NCI-H128 (cell line): ENCODE results near the gene TFR2.
"Not testable (repeated sequence)": the region's sequence is repeated elsewhere in the genome, so short reads cannot be mapped to it uniquely, and the experiment has no call there.

Experiments used
- DNase-seq: peaks from one replicate; lab custom pipeline; 2025; ENCODE audit not compliant: unreplicated experiment; lab: John Stamatoyannopoulos, UW

TFR2 gene

GRCh38 chr7:100678291-100678984 lies 37.1 kb upstream of the TFR2 start:
- DNase-seq: no peak

DNA sequence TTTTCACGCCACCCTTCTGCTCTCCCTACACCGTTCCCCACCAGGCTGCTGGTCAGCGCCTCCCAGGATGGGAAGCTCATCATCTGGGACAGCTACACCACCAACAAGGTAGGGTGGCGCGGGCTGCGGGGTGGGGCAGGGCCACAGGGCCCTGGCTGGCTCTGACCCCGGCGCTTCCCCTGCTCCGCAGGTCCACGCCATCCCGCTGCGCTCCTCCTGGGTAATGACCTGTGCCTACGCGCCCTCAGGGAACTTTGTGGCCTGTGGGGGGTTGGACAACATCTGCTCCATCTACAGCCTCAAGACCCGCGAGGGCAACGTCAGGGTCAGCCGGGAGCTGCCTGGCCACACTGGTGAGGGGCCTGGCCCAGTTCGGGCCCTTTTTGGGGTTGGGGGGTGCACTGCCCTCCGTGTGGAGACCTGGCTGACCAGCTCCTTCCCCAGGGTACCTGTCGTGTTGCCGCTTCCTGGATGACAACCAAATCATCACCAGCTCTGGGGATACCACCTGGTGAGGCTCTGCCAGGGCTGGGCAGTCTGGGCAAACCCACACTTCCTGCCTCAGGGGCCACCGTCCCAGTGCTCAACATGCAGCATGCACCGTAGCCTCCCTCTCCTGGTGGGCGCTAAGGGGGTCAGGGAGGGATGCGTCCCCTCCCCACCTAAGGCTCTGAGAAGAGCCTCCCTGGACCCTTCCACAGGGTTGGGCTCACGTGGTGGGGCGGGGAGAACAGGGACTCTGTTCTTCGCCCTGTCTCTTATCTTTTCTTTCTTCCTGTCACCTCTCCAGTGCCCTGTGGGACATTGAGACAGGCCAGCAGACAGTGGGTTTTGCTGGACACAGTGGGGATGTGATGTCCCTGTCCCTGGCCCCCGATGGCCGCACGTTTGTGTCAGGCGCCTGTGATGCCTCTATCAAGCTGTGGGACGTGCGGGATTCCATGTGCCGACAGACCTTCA lies 36.2 kb upstream of the TFR2 start:
- no peak for DNase-seq

GRCh38 chr7:100676501-100677306 lies 35.4 kb upstream of the TFR2 start:
- DNase-seq: no peak

GRCh38 chr7:100675581-100676350 lies 34.4 kb upstream of the TFR2 start:
- peak; percentile 60 for DNase-seq

GRCh38 chr7:100675105-100675451 lies 33.7 kb upstream of the TFR2 start:
- no peak for DNase-seq

DNA sequence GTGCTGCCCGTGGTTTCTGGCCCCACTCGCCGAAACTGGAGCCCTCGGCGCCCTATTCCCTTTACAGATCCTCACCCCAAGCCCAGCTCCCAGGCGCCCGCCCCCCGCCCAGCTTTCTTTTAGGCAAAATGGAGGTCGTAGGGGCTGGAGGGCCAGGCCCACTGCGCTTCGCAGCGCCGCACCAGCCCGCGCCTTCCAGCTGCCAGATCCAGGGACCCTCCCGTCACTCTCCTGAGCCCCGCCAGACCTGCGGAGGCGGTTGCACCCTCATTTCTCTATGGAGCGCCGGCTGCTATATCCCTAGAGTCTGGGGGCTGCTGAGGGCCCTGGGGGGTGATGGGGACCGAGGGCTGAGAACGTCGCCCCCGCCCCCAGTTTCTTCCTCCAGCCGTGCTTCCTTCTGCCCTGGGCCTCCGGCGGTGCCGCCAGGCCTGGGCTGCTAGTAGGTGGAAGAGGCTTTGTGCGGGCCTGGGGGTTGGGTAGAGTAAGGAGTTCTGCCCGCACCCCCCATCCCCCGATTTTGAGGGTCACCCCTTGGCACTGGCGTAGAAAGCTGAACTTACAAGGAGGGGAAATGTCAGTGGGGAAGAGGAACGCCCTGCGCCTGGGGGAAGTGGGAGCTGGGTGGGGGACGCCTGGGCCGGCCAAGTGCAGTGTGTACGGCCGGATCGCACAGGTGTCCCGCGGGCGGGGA lies 33.2 kb upstream of the TFR2 start:
- no peak for DNase-seq

DNA sequence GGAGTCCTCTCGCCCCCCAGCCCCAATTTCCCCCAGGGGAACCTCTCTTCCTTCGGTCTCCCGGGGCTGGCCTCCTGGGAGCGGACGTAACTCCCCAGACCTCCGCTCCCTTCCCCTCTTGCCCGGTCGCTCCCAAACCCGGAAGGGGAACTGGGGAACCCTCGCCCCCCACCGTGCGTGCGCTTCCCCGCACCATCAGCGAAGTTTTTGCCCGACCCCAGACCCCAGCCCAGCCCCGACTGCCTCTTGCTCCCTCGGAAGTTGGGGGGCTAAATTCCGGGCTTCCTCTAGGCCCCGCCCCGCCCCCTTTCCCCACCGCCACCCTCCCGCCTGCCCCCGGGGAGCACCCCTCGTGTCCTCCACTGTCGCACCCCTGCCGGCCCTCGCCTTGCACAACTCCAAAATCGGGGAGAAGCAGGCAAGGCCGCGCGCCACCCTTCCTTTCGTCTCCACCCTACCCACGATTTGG lies 32.6 kb upstream of the TFR2 start:
- no peak for DNase-seq

- peak; percentile 97 for DNase-seq
These were observed 32.1 kb upstream of the TFR2 start, which contains the start of gene GNB2 for GRCh38 chr7:100673302-100673941. Gene GNB2 (plus strand): TSS chr7:100673740. CDS start chr7:100676266, 2,526 bp downstream.

DNA sequence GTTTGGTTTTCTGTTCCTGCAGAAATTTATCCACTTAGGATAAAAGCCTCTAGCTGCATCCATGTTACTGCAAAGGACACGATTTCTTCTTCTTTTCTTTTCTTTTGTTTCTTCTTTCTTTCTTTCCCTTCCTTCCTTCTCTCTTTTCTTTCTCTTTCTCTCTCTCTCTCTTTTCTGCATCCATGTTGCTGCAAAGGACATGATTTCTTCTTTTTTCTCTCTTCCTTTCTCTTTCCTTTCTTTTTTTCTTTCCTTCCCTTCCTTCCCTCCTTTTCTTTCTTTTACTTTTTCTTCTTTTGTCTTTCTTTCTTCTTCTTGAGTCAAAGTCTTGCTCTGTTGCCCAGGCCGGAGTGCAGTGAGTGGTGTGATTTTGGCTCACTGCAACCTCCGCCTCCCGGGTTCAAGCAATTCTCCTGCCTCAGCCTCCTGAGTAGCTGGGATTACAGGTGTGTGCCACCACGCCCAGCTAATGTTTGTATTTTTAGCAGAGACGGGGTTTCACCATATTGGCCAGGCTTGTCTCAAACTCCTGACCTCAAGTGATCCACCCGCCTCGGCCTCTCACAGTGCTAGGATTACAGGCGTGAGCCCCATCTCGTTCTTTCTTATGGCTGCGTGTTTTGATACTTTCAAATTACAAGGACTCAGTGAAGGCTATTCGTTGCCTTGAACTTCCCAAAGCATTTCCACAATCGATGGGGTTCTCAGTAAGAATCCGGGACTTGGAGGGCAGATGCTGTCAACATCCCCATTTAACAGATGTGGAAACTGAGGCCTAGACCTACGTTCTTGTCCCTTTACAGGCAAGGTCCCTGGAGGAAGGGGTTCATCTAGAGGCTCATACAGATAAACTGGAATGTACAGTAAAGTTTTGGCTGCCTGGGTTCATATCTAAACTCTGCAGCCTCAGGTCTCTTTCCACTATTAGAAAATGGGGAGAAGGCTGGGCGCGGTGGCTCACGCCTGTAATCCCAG lies 30.3 kb upstream of the TFR2 start:
- no peak for DNase-seq

DNA sequence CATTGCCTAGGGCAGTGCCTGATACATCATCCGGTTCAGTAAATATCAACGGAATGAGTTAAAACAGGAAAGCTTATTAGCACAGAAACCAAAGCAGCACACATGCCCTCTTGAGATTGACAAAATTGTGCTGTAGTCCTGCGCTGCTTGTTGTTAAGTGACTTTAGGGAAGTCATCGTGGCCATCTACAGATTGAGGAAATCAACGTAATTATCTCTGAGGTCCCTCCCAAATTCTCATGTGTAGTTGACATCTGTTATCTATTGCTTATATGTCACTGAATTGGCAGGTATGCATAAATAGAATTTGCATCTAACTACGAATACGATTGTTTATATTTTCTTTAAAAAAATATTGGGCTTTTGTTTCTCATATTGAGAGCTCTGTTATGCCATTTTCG lies 28.7 kb upstream of the TFR2 start:
- no peak for DNase-seq

DNA sequence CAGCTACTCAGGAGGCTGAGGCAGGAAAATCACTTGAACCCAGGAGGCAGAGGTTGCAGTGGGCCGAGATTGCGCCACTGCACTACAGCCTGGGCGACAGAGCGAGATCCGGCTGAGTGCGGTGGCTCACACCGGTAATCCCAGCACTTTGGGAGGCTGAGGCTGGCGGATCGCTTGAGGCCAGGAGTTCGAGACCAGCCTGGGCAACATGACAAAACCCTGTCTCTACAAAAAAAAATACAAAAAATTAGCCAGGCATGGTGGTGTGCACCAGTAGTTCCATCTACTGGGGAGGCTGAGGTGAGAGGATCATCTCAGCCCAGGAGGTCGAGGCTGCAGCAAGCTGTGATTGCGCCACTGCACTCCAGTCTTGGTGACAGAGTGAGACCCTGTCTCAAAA lies 27.8 kb upstream of the TFR2 start:
- not testable (repeated sequence) for DNase-seq

DNA sequence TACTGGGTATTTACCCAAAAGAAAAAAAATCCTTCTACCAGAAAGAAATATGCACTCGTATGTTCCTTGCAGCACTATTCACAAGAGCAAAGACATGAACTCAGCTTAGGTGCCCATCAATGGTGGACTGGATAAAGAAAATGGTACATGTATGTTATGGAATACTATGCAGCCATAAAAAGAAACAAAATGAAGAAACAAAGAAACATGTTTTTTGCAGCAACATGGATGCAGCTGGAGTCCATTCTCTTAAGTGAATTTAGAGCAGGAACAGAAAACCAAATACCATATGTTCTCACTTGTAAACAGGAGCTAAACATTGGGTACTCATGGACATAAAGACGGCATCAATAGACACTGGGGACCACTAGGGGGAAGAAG lies 26.7 kb upstream of the TFR2 start:
- no peak for DNase-seq

DNA sequence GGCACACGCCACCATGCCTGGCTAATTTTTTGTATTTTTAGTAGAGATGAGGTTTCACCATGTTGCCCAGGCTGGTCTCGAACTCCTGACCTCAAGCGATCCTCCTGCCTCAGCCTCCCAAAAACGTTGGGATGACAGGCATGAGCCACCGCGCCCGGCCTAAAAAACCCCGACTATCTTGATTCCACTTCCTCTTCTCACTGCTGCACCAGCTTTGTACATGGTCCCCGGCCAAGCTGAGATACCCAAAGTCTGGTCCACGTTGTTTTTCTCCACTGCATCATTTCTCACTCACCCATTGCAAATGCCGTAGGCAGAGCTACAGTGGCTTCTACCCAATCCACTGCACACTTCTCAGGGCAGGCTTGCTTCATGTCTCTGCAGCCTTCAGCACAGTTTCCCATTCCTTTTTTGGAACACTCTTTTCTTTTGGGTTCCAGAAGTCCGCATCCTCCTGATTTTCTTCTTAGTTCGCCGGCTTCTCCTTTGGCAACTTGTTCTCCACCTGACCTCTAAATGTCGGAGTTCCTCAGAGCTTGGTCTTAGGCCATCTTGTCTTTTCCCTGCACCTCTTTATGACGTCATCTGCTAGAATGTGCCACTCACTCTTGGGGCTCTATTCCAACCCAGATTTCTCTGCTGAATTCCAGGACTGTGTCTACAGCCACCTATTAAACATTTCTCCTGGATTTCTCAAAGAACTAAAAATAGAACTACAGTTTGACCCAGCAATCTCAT lies 26.1 kb upstream of the TFR2 start:
- DNase-seq: no peak

DNA sequence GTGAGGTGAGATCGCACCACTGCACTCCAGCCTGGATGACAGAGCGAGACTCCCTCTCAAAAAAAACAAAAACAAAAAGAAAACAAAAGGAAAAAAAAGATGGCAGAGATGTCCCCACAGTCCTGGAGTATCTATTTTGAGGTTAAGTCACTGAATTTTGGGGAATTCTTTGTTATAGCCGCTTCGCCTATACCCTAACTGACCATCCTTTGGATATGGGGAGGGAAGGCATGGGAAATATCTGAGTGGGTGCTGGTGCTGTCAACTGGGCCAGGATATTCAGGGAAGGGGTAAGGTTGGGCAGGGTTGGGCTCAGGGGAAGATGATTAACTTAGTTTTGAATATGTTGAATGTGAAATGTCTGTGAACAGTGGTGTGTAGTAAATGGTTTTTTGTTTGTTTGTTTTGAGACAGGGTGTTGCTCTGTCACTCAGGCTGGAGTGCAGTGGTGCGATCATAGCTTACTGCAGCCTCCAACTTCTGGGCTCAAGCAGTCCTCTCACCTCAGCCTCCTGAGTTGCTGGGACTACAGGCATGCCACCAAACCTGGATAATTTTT lies 23.9 kb upstream of the TFR2 start:
- DNase-seq: no peak

- not testable (repeated sequence) for DNase-seq
These were observed 20.9 kb upstream of the TFR2 start for GRCh38 chr7:100662194-100662776.

GRCh38 chr7:100655908-100656674 lies 14.7 kb upstream of the TFR2 start, which contains the start of gene ACTL6B:
Gene ACTL6B (minus strand): TSS chr7:100656448. CDS start chr7:100656354, 94 bp downstream.
- DNase-seq: peak; percentile 78
